Fibroblast of skin of left biceps (primary cell): Measurements from ENCODE around the gene CLPTM1L.
"Not testable (repeated sequence)": the region's sequence is repeated elsewhere in the genome, so short reads cannot be mapped to it uniquely, and the experiment has no call there.

Source experiments
- DNase-seq, 2 experiments: peaks; one replicate each; pipeline ENCODE4 v3.0.0-alpha.2; 2013; ENCODE audit warnings: low read depth in 2 of 2

Gene CLPTM1L

GRCh38 chr5:1362242-1363015 lies 17.5 kb upstream of the CLPTM1L start:
- DNase-seq = no peak

DNA sequence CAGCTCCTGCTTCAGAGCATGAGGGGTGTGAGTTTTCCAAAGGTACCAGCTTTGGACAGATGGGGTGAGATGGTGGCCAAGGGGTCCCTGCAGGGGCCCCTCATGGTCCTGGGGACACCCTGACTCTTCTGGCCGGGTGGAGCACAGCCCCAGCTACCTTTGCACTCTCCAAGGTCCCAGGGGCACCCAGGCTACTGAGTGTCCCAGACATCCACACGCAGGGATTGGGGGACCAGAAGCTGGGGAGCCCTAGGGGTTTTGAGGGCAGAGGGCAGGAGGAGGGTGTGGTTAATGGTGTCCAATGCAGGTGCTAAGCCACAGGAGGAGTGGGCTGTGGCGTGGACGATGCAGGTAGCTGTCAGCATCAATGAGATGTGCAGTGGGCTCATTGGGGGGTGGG lies 16.0 kb upstream of the CLPTM1L start:
- no peak for DNase-seq

DNA sequence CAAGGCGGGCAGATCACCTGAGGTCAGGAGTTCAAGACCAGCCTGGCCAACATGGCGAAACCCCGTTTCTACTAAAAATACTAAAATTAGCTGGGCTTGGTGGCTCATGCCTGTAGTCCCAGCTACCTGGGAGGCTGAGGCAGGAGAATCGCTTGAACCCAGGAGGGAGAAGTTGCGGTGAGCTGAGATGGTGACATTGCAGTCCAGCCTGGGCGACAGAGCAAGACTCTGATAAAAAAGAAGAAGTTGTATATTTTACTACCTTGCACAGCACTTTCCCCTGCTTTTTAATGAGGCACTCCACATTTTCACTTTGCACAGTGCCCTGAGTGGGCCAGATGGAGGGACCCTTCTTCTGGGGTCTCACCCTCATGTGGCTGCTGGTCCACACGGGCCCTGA lies 15.5 kb upstream of the CLPTM1L start:
- not testable (repeated sequence) for DNase-seq

DNA sequence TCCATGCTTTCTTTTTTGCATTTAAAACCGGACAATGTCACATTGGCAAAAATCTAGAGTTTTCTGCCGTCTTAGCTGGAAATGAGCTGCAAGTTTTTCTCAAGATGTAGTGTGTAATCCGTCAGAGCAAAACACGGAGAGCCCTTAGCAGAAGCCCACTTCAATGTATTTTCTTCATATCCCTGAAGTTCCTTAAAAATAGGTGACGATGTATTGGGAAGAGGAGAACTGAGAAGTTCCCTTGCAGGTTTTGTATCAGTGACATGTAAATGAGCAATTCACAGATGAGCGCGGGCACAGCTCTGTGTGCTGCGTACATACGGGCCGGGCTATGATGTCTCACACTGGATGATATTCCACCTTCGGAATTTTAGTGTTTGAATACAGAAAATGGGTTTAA lies 14.8 kb upstream of the CLPTM1L start:
- no peak for DNase-seq

GRCh38 chr5:1359031-1359645 lies 14.2 kb upstream of the CLPTM1L start:
- DNase-seq = no peak

GRCh38 chr5:1358726-1359025 lies 13.8 kb upstream of the CLPTM1L start:
- DNase-seq = no peak

DNA sequence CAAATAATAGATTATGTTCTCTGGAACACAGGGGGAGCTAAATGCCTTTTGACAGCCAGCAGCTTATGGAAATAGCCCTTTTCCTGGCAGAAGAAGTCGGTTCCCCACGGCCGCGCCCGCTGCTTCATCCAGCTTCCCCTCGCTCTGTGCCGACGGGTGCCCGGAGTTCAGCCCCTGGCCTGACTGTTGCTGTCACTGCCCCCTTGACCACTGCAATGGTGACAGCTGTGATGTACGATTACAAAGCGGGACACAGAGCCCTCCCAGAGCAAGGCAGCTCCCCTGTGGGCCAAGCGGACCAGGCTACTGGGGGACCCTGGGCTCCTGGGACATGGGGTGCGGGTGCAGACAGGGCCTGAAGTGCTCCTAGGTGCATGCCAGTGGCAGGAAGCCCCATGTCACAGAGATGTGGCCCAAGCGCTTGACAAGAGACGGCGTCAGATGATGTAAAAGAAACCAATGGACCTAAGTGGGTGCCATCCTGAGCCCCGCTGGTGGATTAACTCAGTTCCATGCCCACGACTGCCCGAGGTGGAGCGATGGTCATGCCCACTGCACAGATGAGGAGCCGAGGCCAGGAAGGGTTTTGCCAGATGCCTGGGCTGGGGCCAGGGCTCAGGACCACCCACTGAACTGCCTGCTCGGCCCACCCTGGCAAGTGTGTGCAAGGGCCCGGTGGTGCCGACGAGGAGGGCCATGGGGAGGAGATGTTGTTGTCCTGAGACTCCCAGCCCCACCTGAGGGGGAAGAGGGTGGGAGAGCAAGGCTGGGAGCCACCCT lies 13.2 kb upstream of the CLPTM1L start:
- DNase-seq = no peak

DNA sequence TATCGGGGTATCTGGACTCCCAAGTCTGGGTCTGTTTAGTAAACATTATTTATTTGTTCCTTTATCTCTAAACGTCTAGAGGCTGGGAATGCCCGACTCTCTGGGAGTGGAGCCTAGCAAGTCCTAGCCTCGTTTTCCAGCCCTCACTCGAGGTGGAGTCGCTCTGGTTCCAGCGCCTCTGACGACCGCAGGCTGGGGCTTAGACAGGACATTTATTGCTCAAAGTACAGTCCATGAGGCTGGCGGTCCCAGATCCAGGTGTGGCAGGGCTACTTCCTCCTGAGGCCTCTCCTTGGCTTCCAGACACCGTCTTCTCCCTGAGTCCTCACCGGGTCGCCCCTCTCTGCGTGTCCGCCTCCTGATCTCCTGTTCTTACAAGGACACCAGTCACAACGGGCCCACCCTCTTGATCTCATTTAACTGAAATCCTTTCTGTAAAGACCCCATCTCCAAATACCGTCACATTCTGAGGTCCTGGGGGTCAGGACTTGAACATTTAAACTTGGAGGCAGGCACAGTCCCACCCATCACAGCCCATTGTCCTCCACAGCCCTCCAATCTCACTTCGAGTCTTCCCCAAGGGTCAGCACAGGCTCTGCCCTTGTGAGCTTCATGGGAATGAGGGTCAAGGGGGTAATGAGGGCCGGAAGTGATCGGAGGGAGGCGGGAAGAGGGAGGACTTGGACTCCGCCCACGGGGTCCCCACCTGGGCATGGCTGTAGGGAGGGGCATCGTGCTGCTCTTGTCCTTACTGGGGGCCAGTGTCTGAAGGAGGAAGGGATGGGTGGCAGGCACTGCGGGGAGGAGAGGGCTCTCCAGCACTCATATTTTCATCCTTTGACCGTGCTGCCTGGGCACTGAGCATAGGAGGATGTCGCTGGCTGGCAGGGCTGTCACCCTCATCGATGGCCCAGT lies 12.2 kb upstream of the CLPTM1L start:
- no peak for DNase-seq

GRCh38 chr5:1354576-1354975 lies 9.7 kb upstream of the CLPTM1L start:
- DNase-seq = no peak

GRCh38 chr5:1352231-1353219 lies 7.6 kb upstream of the CLPTM1L start:
- no peak for DNase-seq

- DNase-seq = no peak
Measured at GRCh38 chr5:1351156-1351555, 6.3 kb upstream of the CLPTM1L start.

DNA sequence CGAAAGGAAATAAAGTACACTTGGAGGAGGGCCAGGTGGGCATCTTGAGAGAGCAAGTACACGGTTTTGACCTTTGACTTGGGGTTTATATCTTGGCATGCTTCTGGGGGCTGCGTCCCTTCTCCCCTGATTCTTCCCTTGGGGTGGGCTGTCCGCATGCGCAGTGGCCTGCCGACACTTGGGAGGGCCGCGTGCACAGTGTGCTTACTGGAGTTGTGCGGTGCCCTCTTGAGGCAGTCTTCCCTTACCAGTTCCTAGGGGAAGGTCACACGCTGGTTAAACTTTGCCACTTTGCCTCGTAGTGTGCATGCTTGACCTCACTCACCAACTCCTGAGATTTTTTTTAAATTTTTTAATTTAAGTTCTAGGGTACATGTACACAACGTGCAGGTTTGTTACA lies 4.3 kb upstream of the CLPTM1L start:
- no peak for DNase-seq

DNA sequence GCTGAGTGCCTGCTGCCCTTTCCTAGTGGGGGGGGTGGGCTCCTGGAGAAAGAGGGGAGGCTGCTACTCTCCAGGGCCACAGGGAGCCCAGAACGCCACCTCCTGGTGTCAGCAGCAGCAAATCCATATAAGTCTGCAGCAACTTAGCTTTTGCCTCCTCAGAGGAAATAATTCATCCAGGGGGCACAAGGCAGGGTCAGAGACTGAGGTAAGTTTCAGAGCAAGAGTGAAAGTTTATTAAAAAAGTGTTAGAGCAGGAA lies 4.0 kb upstream of the CLPTM1L start:
- no peak for DNase-seq

GRCh38 chr5:1347571-1347970 lies 2.7 kb upstream of the CLPTM1L start:
- no peak for DNase-seq

DNA sequence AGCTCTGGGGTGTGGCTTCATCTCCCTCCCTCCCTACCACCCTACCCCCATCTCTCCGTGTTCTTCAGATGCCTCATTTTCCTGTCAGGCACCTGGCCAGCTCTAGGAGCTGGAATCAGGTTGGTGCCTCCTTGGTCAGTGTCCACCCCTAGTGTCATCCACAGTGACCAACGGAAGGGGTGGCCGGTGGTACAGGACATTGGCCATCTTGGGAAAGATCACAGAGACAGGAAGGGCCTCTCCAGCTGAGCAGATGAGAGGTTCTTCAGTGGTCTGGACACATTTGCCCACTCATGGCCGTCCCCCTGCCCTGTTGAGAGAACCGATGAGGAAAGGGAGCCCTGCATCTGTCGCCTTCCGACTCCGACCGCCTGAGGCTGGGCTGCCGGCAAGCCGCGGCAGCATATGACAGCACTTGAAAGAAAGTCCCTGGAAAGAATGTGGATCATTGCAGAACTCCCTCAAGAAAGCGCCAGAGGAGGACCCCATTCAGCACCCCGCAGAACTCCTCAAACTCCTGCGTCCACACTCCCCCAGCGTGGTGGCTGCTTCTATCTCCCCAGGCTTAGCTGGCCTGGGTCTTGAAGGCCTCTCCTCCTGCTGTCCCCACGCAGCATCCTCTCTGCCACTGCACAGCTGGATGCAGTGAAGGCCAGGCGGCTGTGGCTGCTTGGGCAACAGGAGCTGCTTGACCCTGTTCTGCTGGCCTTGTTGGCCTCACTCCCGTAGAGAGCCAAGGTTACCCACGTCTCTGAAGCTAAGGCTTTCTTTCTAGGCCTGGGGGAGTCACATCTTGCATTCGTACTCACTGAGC lies 1.9 kb upstream of the CLPTM1L start:
- DNase-seq = no peak

DNA sequence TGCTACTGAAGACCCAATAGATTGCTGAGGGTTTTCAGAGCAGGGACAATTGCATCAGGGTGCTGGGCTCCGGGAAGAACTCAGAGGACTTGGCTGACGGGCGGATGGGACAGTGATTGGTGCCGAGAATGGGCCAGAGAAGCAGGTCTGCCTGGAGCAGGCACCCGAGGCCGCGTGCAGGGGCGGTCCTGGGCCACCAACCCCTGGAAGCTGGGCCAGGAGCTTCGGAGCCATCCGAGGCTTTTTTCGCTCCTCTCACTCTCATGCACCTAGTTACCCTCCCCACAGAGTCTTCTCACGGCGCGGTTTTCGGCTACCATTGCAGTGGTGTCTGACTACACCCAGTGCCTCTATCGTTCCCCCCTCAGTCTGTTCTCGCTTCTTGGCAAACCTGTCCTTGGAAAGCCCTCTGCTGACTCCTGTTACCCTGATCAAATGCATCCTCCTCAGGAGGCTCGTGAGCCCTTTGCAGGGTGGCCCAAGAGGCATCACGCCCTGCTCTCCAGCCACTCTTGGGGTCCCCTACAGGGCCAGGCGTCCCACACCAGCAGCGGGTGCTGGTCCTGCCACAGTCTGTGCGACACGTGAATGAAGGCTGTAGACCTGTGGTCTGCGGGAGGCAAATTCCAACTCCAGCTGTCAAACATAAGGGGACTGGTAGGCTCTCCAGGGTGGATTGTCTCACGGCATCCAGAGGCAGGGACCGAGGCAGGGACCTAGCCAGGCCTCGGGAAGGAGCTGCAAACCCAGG lies 1.2 kb upstream of the CLPTM1L start:
- no peak for DNase-seq

GRCh38 chr5:1343931-1344901 lies 683 bp downstream of the CLPTM1L start:
- DNase-seq = no peak

DNA sequence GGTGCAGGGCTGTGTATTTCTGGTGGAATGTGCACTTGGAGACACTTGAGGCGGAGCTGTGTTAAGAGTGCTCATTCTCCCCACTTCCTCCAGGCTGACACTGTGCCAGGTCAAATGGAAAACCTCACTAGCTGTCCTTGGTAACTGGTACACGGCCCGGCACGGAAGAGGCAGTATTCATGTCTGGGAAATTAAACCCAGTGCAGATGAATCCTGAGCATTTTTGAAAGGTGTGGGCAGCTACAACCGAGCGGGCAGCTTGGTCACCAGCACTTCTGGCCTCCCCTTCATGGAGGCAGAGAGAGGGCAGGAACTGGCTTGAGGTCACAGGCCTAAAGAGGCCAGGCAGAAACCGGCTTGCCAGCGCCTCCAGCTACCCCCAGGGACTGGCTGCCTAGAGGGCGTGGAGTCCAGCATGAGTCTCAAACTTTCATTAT lies 1.6 kb downstream of the CLPTM1L start:
- DNase-seq = no peak
